CD4-positive, alpha-beta T cell (primary cell): Measurements from ENCODE around the gene ZNF562. TPM values are rescaled to one million over a fixed set of nuclear protein-coding genes. Genes with fewer than 3 reads are reported as not detected.
"Not testable (repeated sequence)": the region's sequence is repeated elsewhere in the genome, so short reads cannot be mapped to it uniquely, and the experiment has no call there.

ENCODE experiments used
- ATAC-seq: fragments of 200-7000 bp; cut with Tn5 transposase; one replicate; pipeline ENCODE4 v1.10.0; 2022; ENCODE audit warnings: mild to moderate bottlenecking; ENCODE audit not compliant: poor library complexity
- CTCF ChIA-PET: fragments of 350-600 bp; sonication (Branson Sonifier 250); formaldehyde crosslinking; loops from one replicate; lab custom pipeline; 2021; ENCODE audit warnings: antibody characterized with exemption, inconsistent platforms; lab: Charles Lee
- POLR2A ChIA-PET: fragments of 350-600 bp; sonication (Branson Sonifier 250); formaldehyde crosslinking; loops from one replicate; lab custom pipeline; 2021; ENCODE audit warnings: antibody characterized with exemption, inconsistent platforms; lab: Charles Lee
- DNase-seq, 14 experiments: peaks; one replicate each; pipeline ENCODE4 v3.0.0-alpha.2; 2013 to 2020; ENCODE audit warnings: mixed read lengths in 2 of 14
- H3K27ac ChIP-seq, 2 donors: one replicate each; pipeline versions ENCODE4 v1.5.1 to v1.7.0; 2013; ENCODE audit warnings: low read length in 2 of 2, low read depth in 1 of 2, mild to moderate bottlenecking in 1 of 2
- H3K27me3 ChIP-seq, 2 experiments: 1 replicate in 1 of 2; 2 replicates in 1 of 2; pipeline versions ENCODE4 v1.6.1 to v1.7.0; 2013; ENCODE audit warnings: low read length in 2 of 2, control low read depth in 1 of 2, mild to moderate bottlenecking in 1 of 2, moderate library complexity in 1 of 2; ENCODE audit not compliant: insufficient read depth in 2 of 2, control insufficient read depth in 1 of 2
- H3K36me3 ChIP-seq: one replicate; pipeline ENCODE4 v1.6.1; 2013; ENCODE audit warnings: low read length, control low read depth; ENCODE audit not compliant: insufficient read depth
- H3K4me1 ChIP-seq: one replicate; pipeline ENCODE4 v1.6.1; 2013; ENCODE audit warnings: low read length, control low read depth; ENCODE audit not compliant: insufficient read depth
- H3K4me3 ChIP-seq: one replicate; pipeline ENCODE4 v1.5.1; 2013; ENCODE audit warnings: mild to moderate bottlenecking, low read length, moderate library complexity
- H3K9me3 ChIP-seq, 2 experiments: 1 replicate in 1 of 2; 2 replicates in 1 of 2; pipeline versions ENCODE4 v1.6.1 to v1.7.0; 2013; ENCODE audit warnings: low read length in 2 of 2, mild to moderate bottlenecking in 2 of 2, control low read depth in 1 of 2, moderate library complexity in 1 of 2; ENCODE audit not compliant: control insufficient read depth in 1 of 2, insufficient read depth in 1 of 2
- H3K27ac Mint-ChIP-seq: one replicate; pipeline ENCODE4 v1.8.0; 2020; ENCODE audit warnings: mixed read lengths
- H3K27me3 Mint-ChIP-seq: one replicate; pipeline ENCODE4 v1.8.0; 2021; ENCODE audit warnings: mixed read lengths
- H3K36me3 Mint-ChIP-seq: one replicate; pipeline ENCODE4 v1.8.0; 2021; ENCODE audit warnings: low read depth, mixed read lengths
- H3K4me1 Mint-ChIP-seq: one replicate; pipeline ENCODE4 v1.8.0; 2021; ENCODE audit warnings: low read depth, mixed read lengths
- H3K4me3 Mint-ChIP-seq: one replicate; pipeline ENCODE4 v1.8.0; 2020; ENCODE audit warnings: mild to moderate bottlenecking, mixed read lengths
- H3K9me3 Mint-ChIP-seq: one replicate; pipeline ENCODE4 v1.8.0; 2020; ENCODE audit warnings: mixed read lengths
- CTCF ChIP-seq: fragments of 200-600 bp; IDR thresholded peaks from one replicate; pipeline ENCODE4 v1.8.0; 2022; ENCODE audit warnings: antibody characterized with exemption, mild to moderate bottlenecking
- intact Hi-C, 2 experiments: fragments of 100-400 bp; cut with DNase I in 1 of 2; cut with micrococcal nuclease in 1 of 2; formaldehyde crosslinking; loops; one replicate each; pipeline versions ENCODE4 v1.15.1 to v1.9.0; 2023 to 2025; cut with DNase I, micrococcal nuclease
- total RNA-seq, 174 experiments: library from RNA in 2 of 174; stranded (reverse) in 2 of 174; gene quantifications; one replicate each; pipeline ENCODE4 v1.2.3 and lab custom pipeline; 2021 to 2026

The ZNF562 gene
- total RNA-seq, 2 experiments from 2014 or later, result 12.8 to 13.3 TPM

GRCh38 chr19:9705836-9706235, 30.9 kb upstream of the ZNF562 start:
- Histone ChIP-seq H3K27ac (no peak overlapping the region), H3K27me3 (no peaks in the 10 kb centered on the region), H3K4me3 (no peak overlapping the region), H3K36me3 (no peaks in the 10 kb centered on the region), H3K4me1 (no peaks in the 10 kb centered on the region), H3K9me3 (peaks cover 8 to 13% of the 10 kb centered on the region in 2 experiments)
- no peaks in the 10 kb centered on the region for H3K4me1 Mint-ChIP-seq
- TF ChIP-seq CTCF, result no peak
- no peak overlapping the region for H3K27ac Mint-ChIP-seq
- intact Hi-C loops, result no loop called here
- H3K4me3 Mint-ChIP-seq, result no peak overlapping the region
- ATAC-seq (no peak), DNase-seq (no peak)
- H3K27me3 Mint-ChIP-seq, result no peaks in the 10 kb centered on the region
- CTCF ChIA-PET, result no interaction called here
- POLR2A ChIA-PET, result no interaction called here
- H3K36me3 Mint-ChIP-seq, result peaks cover 6% of the 10 kb centered on the region
- H3K9me3 Mint-ChIP-seq, result peaks cover 3% of the 10 kb centered on the region

GRCh38 chr19:9702186-9702585, 27.3 kb upstream of the ZNF562 start:
- Mint-ChIP-seq H3K27ac (no peak overlapping the region), H3K27me3 (no peaks in the 10 kb centered on the region), H3K9me3 (no peaks in the 10 kb centered on the region), H3K4me1 (no peaks in the 10 kb centered on the region), H3K4me3 (no peak overlapping the region), H3K36me3 (no peaks in the 10 kb centered on the region)
- H3K9me3 ChIP-seq, result peaks cover 0 to 16% of the 10 kb centered on the region in 2 experiments
- H3K36me3 ChIP-seq, result no peaks in the 10 kb centered on the region
- ChIA-PET CTCF (no interaction called here), POLR2A (no interaction called here)
- H3K4me1 ChIP-seq, result no peaks in the 10 kb centered on the region
- TF ChIP-seq CTCF, result no peak
- H3K27me3 ChIP-seq, result no peaks in the 10 kb centered on the region
- intact Hi-C loops, result no loop called here
- no peak for ATAC-seq
- no peak for DNase-seq
- no peak overlapping the region for H3K27ac ChIP-seq
- H3K4me3 ChIP-seq, result no peak overlapping the region

- intact Hi-C loops, result no loop called here
- no peaks in the 10 kb centered on the region for H3K4me1 ChIP-seq
- no peak for TF ChIP-seq CTCF
- ATAC-seq (no peak), DNase-seq (no peak)
- Mint-ChIP-seq H3K27ac (no peak overlapping the region), H3K27me3 (peaks cover 3% of the 10 kb centered on the region), H3K36me3 (no peaks in the 10 kb centered on the region), H3K4me1 (no peaks in the 10 kb centered on the region), H3K4me3 (no peak overlapping the region), H3K9me3 (no peaks in the 10 kb centered on the region)
- H3K36me3 ChIP-seq, result no peaks in the 10 kb centered on the region
- POLR2A ChIA-PET, result interaction anchor here (0.6 kb wide), 1 partner anchor 114 kb away, joined by 3 read pairs; no protein-coding TSS in a partner anchor
- H3K27ac ChIP-seq, result no peak overlapping the region
- H3K9me3 ChIP-seq, result peaks cover 0 to 16% of the 10 kb centered on the region in 2 experiments
- H3K4me3 ChIP-seq, result no peak overlapping the region
- no peaks in the 10 kb centered on the region for H3K27me3 ChIP-seq
- CTCF ChIA-PET, result no interaction called here
These were observed 25.5 kb upstream of the ZNF562 start for GRCh38 chr19:9700229-9700981.

GRCh38 chr19:9690301-9690700, 15.4 kb upstream of the ZNF562 start:
- H3K27ac Mint-ChIP-seq, H3K36me3 Mint-ChIP-seq, DNase-seq, CTCF ChIA-PET, H3K27me3 Mint-ChIP-seq, POLR2A ChIA-PET, H3K4me3 ChIP-seq, intact Hi-C loops, H3K9me3 Mint-ChIP-seq, H3K4me3 Mint-ChIP-seq, H3K4me1 Mint-ChIP-seq, H3K4me1 ChIP-seq, H3K27me3 ChIP-seq, H3K27ac ChIP-seq, ATAC-seq, H3K36me3 ChIP-seq: not testable (repeated sequence)
- peaks cover 3 to 24% of the 10 kb centered on the region in 2 experiments for H3K9me3 ChIP-seq

GRCh38 chr19:9679996-9680395, 5.1 kb upstream of the ZNF562 start:
- H3K9me3 Mint-ChIP-seq, DNase-seq, H3K4me3 ChIP-seq, H3K9me3 ChIP-seq, H3K27me3 ChIP-seq, H3K27ac ChIP-seq, ATAC-seq, H3K27ac Mint-ChIP-seq, H3K27me3 Mint-ChIP-seq, H3K4me3 Mint-ChIP-seq, CTCF ChIA-PET, H3K4me1 Mint-ChIP-seq, H3K36me3 ChIP-seq, H3K4me1 ChIP-seq, H3K36me3 Mint-ChIP-seq, POLR2A ChIA-PET: not testable (repeated sequence)
- intact Hi-C loops, result loop anchor here (5.0 to 10.0 kb wide), 5 partner anchors 65 to 845 kb away; partner anchors contain the start of genes ZNF121 (in 2 of the 2), MBD3L1 (in 1 of the 2), ZNF558 (in 1 of the 2) and ZNF559 (in 1 of the 2)
